Panc1 (cell line): Measurements from ENCODE around the gene CEBPZ. TPM values are rescaled to one million over a fixed set of nuclear protein-coding genes. Genes with fewer than 3 reads are reported as not detected.

Source experiments
- ATAC-seq: fragments of 200-7000 bp; cut with Tn5 transposase; 2 replicates; pipeline ENCODE4 v1.9.1; 2020; ENCODE audit warnings: mild to moderate bottlenecking, moderate library complexity
- BruUV-seq: library from RNA; stranded (reverse); fragments of 400-500 nt; replicated peaks from 2 replicates; lab custom pipeline; 2021; lab: Mats Ljungman, UMichigan
- CTCF ChIA-PET: fragments of 300-600 bp; sonication (Branson Sonifier 250); formaldehyde crosslinking; loops from one replicate; lab custom pipeline; 2022; ENCODE audit warnings: antibody characterized with exemption; lab: Charles Lee
- POLR2A ChIA-PET: fragments of 300-600 bp; sonication (Branson Sonifier 250); formaldehyde crosslinking; loops from one replicate; lab custom pipeline; 2022; ENCODE audit warnings: antibody characterized with exemption; lab: Charles Lee
- DNase-seq: peaks from one replicate; pipeline ENCODE4 v3.0.0-alpha.2; 2010; ENCODE audit warnings: low read depth, low spot score
- H3K27ac ChIP-seq: 2 replicates; pipeline ENCODE4 v1.5.1; 2011; ENCODE audit warnings: mild to moderate bottlenecking, low read length, inconsistent platforms
- H3K27me3 ChIP-seq: fragments of 200-500 bp; sonication (Bioruptor generic); 2 replicates; pipeline ENCODE4 v1.6.0; 2014; ENCODE audit warnings: low read length, inconsistent platforms; ENCODE audit not compliant: control insufficient read depth, insufficient read depth
- H3K36me3 ChIP-seq: fragments of 200-500 bp; sonication (Bioruptor generic); 2 replicates; pipeline ENCODE4 v1.5.1; 2014; ENCODE audit warnings: inconsistent platforms, mild to moderate bottlenecking, low read length, moderate library complexity; ENCODE audit not compliant: control insufficient read depth, insufficient read depth
- H3K4me1 ChIP-seq: 2 replicates; pipeline ENCODE4 v1.5.1; 2011; ENCODE audit warnings: inconsistent platforms, mild to moderate bottlenecking, low read length, moderate library complexity; ENCODE audit not compliant: control insufficient read depth, insufficient read depth
- H3K4me3 ChIP-seq, 2 experiments: 2 replicates each; pipeline ENCODE4 v1.5.1; 2011 to 2012; ENCODE audit warnings: low read depth in 2 of 2, low read length in 2 of 2, mild to moderate bottlenecking in 2 of 2, inconsistent platforms in 1 of 2, moderate library complexity in 1 of 2
- H3K9me3 ChIP-seq: fragments of 200-500 bp; sonication (Bioruptor generic); 2 replicates; pipeline ENCODE4 v1.5.1; 2014; ENCODE audit warnings: low read depth, mild to moderate bottlenecking, inconsistent platforms, low read length, moderate library complexity; ENCODE audit not compliant: control insufficient read depth, insufficient read depth
- CTCF ChIP-seq: fragments of 450-650 bp; IDR thresholded peaks from 2 replicates; pipeline ENCODE4 v1.5.1; 2017; ENCODE audit warnings: mild to moderate bottlenecking
- POLR2AphosphoS5 ChIP-seq: IDR thresholded peaks from 2 replicates; pipeline ENCODE4 v1.6.1; 2012; ENCODE audit warnings: mild to moderate bottlenecking, low read depth, low read length, moderate library complexity
- REST ChIP-seq, 2 experiments: IDR thresholded peaks; 2 replicates each; pipeline ENCODE4 v1.6.1; 2011 to 2012; ENCODE audit warnings: low read depth in 2 of 2, control low read depth in 1 of 2, low read length in 1 of 2, mild to moderate bottlenecking in 1 of 2, moderate library complexity in 1 of 2; ENCODE audit not compliant: insufficient read depth in 1 of 2
- SIN3A ChIP-seq: IDR thresholded peaks from 2 replicates; pipeline ENCODE4 v1.6.1; 2012; ENCODE audit warnings: low read depth, mild to moderate bottlenecking, low read length, moderate library complexity, borderline replicate concordance; ENCODE audit not compliant: insufficient read depth
- TCF7L2 ChIP-seq: IDR thresholded peaks from 2 replicates; pipeline ENCODE4 v1.6.1; 2011; ENCODE audit warnings: mild to moderate bottlenecking, low read depth, low read length, inconsistent platforms
- in situ Hi-C: cut with HindIII; loops from 2 replicates; pipeline ENCODE4 v1.10.0; 2016; ENCODE audit warnings: low sequenced_read_pairs, low pct_unique_long_range_greater_than_20kb
- intact Hi-C: fragments of 100-400 bp; cut with micrococcal nuclease; formaldehyde crosslinking; loops from one replicate; pipeline ENCODE4 v1.10.0; 2022; ENCODE audit not compliant: unreplicated experiment
- total RNA-seq: library from RNA; stranded (reverse); gene quantifications from one replicate; pipeline ENCODE4 v1.2.1, GENCODE V29; 2021; ENCODE audit not compliant: unreplicated experiment

CEBPZ gene
- total RNA-seq, 1 experiment from 2014 or later: 63.8 TPM

GRCh38 chr2:37219046-37219445 is 12.3 kb downstream of the CEBPZ start:
- DNase-seq (no peak), ATAC-seq (no peak)
- TF ChIP-seq POLR2AphosphoS5: no peak
- no peak for TF ChIP-seq TCF7L2
- no peak for TF ChIP-seq REST (IDR thresholded peaks at IDR 0.05; ENCODE audit: insufficient read depth in 1 of 2, low read depth in 2 of 2, low read length in 1 of 2)
- TF ChIP-seq CTCF: no peak
- TF ChIP-seq SIN3A: no peak
- Histone ChIP-seq H3K27me3 (no peaks in the 10 kb centered on the region), H3K4me1 (no peaks in the 10 kb centered on the region), H3K4me3 (no peak overlapping the region), H3K27ac (no peak overlapping the region), H3K36me3 (peaks cover 42% of the 10 kb centered on the region), H3K9me3 (no peaks in the 10 kb centered on the region)
- in situ Hi-C loops: no loop called here
- intact Hi-C loops: no loop called here
- ChIA-PET POLR2A (no interaction called here), CTCF (interaction anchor here (0.5 kb wide), 1 partner anchor 45 kb away, joined by 10 read pairs; no protein-coding TSS in a partner anchor)
- no TSS peak for BruUV-seq

GRCh38 chr2:37215250-37215649 is 16.1 kb downstream of the CEBPZ start:
- Histone ChIP-seq H3K4me3 (no peak overlapping the region), H3K27me3 (no peaks in the 10 kb centered on the region), H3K9me3 (no peaks in the 10 kb centered on the region), H3K36me3 (peaks cover 65% of the 10 kb centered on the region), H3K4me1 (no peaks in the 10 kb centered on the region), H3K27ac (no peak overlapping the region; the same call in 1 of the 2 replicates)
- ChIA-PET CTCF (no interaction called here), POLR2A (no interaction called here)
- TF ChIP-seq TCF7L2 (no peak), REST (IDR thresholded peaks at IDR 0.05; ENCODE audit: insufficient read depth in 1 of 2, low read depth in 2 of 2, low read length in 1 of 2) (no peak), CTCF (no peak), POLR2AphosphoS5 (no peak), SIN3A (no peak)
- DNase-seq: no peak
- ATAC-seq: no peak
- in situ Hi-C loops: no loop called here
- BruUV-seq: no TSS peak
- intact Hi-C loops: no loop called here
